Right atrium auricular region (tissue), 2 donors: ENCODE measurements around the gene PEX16. TPM values are rescaled to one million over a fixed set of nuclear protein-coding genes. Genes with fewer than 3 reads are reported as not detected.

ENCODE experiments used
- DNase-seq: peaks from one replicate; pipeline ENCODE4 v3.0.0-alpha.2; 2019; ENCODE audit warnings: low spot score
- H3K27ac ChIP-seq, 2 donors: fragments of 200-600 bp; sonication (generic); 1 replicate in 1 of 2; 2 replicates in 1 of 2; pipeline ENCODE4 v1.5.1; 2016 to 2019
- H3K27me3 ChIP-seq, 2 donors: fragments of 200-600 bp; sonication (generic); one replicate each; pipeline versions ENCODE4 v1.5.1 to v1.6.0; 2017 to 2019
- H3K36me3 ChIP-seq: fragments of 200-600 bp; sonication (generic); one replicate; pipeline ENCODE4 v1.5.1; 2016
- H3K4me1 ChIP-seq, 2 donors: fragments of 200-600 bp; sonication (generic); one replicate each; pipeline versions ENCODE4 v1.5.1 to v1.6.0; 2017 to 2019
- H3K4me3 ChIP-seq, 2 donors: fragments of 200-600 bp; sonication (generic); 1 replicate in 1 of 2; 2 replicates in 1 of 2; pipeline ENCODE4 v1.5.1; 2017 to 2019; ENCODE audit warnings: mild to moderate bottlenecking in 1 of 2, moderate library complexity in 1 of 2
- H3K9me3 ChIP-seq, 2 donors: fragments of 200-600 bp; sonication (generic); one replicate each; pipeline ENCODE4 v1.5.1; 2019
- total RNA-seq, 2 donors: library from RNA; depleted of rRNA; stranded (reverse); fragments of >200 nt; gene quantifications; one replicate each; pipeline ENCODE4 v1.1.0, GENCODE V29; 2016
- TF ChIP-seq, protein P1 (sequence below), 2 donors: fragments of 200-600 bp; sonication (generic); IDR thresholded peaks; one replicate each; pipeline ENCODE4 v1.5.1; 2019; ENCODE audit warnings: antibody characterized with exemption in 2 of 2

The PEX16 gene
- total RNA-seq, 2 donors from 2014 or later: 12.9 to 17.4 TPM

DNA sequence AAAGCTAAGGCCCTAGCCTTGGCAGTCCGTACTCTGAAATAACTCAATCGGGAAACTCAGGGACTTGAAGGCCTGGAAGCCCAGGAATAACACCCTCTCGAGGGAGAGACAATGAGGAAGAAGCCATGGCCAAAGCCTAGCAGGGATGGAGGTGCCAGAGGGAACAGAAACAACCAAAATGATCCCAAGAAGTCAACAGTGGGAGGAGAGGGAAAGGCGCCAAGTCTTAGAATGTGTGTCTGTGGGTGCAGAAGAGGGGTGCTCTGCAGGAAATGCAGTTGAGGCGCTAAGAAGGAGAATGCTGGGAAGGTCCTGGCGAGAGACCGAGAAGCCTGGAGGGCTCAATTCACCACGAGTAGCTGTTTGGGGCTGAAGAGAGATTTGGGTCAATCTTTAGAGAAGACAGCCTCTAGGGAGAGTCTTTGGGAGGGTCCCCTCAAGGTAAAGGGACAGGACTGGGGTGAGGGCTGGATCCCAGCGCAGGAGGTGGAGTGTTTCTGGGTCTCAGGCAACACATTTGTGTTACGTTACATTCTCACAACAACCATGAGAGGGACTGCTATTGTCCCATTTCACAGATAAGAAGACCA lies 33.0 kb downstream of the PEX16 start:
- DNase-seq: no peak
- Histone ChIP-seq H3K36me3 (peaks cover 33% of the 10 kb centered on the region), H3K4me1 (peaks cover 0 to 14% of the 10 kb centered on the region in 2 donors), H3K27me3 (no peaks in the 10 kb centered on the region), H3K9me3 (no peaks in the 10 kb centered on the region), H3K4me3 (no peak overlapping the region), H3K27ac (no peak overlapping the region)
- TF ChIP-seq, protein P1, sequence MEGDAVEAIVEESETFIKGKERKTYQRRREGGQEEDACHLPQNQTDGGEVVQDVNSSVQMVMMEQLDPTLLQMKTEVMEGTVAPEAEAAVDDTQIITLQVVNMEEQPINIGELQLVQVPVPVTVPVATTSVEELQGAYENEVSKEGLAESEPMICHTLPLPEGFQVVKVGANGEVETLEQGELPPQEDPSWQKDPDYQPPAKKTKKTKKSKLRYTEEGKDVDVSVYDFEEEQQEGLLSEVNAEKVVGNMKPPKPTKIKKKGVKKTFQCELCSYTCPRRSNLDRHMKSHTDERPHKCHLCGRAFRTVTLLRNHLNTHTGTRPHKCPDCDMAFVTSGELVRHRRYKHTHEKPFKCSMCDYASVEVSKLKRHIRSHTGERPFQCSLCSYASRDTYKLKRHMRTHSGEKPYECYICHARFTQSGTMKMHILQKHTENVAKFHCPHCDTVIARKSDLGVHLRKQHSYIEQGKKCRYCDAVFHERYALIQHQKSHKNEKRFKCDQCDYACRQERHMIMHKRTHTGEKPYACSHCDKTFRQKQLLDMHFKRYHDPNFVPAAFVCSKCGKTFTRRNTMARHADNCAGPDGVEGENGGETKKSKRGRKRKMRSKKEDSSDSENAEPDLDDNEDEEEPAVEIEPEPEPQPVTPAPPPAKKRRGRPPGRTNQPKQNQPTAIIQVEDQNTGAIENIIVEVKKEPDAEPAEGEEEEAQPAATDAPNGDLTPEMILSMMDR (IDR thresholded peaks at IDR 0.05): no peak

DNA sequence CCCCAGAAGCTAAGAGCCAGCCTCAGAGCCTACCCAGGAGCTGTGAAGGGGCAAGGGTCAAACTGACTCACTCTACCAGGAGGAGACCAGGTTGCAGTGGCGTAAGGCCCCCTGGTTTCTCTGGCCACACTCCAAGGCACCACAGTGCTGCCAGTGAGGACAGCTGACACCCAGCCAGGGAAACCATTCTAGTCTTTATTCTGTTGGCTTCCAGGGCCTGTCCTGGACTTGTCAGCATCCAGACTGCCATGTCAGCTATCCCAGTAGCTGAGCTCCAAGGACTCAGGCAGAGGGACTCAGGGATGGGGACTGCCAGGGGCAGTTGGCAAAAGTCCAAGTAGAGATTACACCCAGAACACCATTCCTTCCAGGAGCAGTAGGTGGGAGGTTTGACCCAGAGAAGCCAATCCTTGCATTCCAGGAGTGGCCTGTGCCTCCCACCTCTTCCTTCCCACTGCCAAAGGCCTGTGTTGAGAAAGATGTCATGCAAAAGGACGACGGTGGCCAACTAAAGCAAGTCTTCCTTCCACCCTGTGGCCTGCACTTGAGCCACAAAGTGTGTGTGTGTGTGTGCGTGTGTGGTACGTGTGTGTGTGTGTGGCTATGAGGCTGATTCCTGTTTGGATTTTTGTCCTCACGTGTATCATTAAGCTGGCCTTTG lies 35.8 kb downstream of the PEX16 start:
- no peak for DNase-seq
- Histone ChIP-seq H3K4me1 (peaks cover 0 to 14% of the 10 kb centered on the region in 2 donors), H3K36me3 (peaks cover 52% of the 10 kb centered on the region), H3K27me3 (no peaks in the 10 kb centered on the region), H3K9me3 (no peaks in the 10 kb centered on the region), H3K27ac (no peak overlapping the region), H3K4me3 (no peak overlapping the region)
- TF ChIP-seq, protein P1 (IDR thresholded peaks at IDR 0.05): no peak

DNA sequence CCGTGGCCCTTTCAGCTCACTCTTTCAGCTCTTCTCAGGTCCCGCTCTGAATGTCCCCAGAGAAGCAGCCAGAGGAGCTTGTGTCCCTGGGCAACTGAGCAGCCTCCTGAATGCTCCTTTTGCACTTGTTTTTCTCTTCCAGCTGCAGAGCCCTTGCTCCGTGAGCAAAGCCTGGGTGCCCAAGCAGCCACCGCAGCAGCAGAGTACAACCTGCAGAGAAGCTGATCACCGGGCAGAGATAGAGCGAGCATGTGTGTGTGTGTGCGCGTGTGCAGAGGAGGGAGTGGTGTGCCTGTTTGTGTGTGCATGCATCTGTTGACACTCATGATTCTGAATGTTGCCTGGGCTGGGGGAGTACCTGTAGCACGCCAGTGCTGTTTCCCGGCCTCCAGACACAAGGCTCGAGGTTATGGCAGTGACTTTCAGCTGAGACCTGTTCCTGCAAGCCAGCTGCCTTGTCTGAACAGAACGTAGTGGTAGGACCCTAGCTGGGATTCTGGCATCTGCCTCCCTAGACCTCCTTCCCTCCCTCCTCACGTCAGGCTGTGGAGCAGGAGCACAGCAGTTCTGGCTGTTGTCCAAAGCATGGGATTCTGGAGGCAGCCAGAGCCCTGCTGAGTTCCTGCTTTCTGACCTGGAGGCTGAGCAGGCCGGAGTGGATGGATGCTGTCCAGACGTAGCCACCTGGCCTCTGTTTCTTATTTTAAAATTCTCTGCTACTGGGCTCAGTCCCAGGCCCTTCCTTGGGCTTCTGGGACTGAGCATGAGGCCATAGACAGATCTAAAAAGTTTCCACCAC lies 36.7 kb downstream of the PEX16 start:
- Histone ChIP-seq H3K4me3 (no peak overlapping the region), H3K36me3 (peaks cover 60% of the 10 kb centered on the region), H3K27ac (no peak overlapping the region), H3K9me3 (no peaks in the 10 kb centered on the region), H3K27me3 (no peaks in the 10 kb centered on the region), H3K4me1 (peaks cover 0 to 13% of the 10 kb centered on the region in 2 donors)
- no peak for DNase-seq
- TF ChIP-seq, protein P1 (IDR thresholded peaks at IDR 0.05): no peak

DNA sequence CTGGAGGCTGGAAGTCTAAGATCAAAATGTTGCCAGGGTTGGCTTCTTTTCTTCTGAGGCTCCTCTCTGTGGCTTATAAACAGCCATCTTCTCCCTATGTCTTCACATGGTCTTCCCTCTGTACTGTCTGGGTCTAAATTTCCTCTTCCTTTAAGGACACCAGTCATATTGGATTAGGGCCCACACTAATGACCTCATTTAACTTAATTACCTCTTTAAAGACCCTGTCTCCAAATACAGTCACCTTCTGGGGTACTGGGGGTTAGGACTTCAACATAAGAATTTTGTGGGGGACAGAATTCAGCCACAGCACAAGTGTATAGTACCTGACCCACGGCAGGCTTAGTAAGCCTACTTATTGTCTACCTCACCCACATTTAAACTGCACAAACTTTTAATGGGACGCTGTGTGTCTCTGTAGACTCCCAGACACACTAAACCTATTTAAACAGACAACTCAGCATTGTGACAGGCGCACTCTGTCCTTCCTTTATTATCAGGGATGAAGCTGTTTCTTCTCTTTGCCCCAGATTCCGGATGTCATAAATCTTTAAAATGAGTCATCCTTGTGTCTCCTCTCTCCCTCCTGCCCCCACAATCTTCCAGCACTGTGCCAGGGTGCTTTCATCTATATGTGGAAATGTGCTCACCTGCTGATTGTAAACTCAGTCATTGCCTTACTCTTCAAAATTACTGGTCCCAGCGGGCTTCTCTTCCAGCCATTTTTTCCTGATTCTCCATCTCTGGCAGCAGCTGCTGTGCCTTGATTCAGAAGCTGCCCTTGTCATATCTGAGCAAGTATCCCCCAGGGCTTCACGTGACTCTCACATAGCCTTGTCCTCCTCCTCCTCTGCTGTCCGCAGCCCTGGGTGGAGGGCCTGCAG lies 37.6 kb downstream of the PEX16 start:
- no peaks in the 10 kb centered on the region for H3K27me3 ChIP-seq
- no peak for DNase-seq
- no peak overlapping the region for H3K27ac ChIP-seq
- TF ChIP-seq, protein P1 (IDR thresholded peaks at IDR 0.05): no peak
- H3K36me3 ChIP-seq: peaks cover 62% of the 10 kb centered on the region
- H3K4me1 ChIP-seq: peaks cover 0 to 9% of the 10 kb centered on the region in 2 donors
- H3K4me3 ChIP-seq: no peak overlapping the region
- H3K9me3 ChIP-seq: no peaks in the 10 kb centered on the region

DNA sequence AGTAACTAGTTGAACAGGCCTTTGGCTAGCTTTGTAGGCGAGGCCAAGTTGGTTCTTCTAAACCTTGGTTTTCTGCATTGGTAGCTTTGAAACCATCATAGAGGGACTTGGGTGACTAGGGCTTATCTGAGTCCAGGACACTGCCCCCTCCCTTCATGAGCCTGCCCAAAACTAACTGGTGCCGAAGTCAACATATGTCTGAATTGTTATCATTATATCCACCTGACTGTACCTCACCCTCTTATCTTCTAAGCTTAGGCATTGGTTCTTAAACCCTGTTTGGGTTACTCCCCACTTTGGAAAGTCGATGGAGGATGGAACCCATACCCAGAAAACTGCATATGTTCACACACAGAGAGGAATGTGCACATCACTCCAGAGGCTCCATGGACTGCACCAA lies 39.8 kb downstream of the PEX16 start:
- H3K27ac ChIP-seq: no peak overlapping the region
- H3K9me3 ChIP-seq: no peaks in the 10 kb centered on the region
- DNase-seq: no peak
- TF ChIP-seq, protein P1 (IDR thresholded peaks at IDR 0.05): no peak
- H3K27me3 ChIP-seq: no peaks in the 10 kb centered on the region
- H3K36me3 ChIP-seq: peaks cover 78% of the 10 kb centered on the region
- H3K4me1 ChIP-seq: peaks cover 0 to 9% of the 10 kb centered on the region in 2 donors
- H3K4me3 ChIP-seq: no peak overlapping the region
